Pancreas (tissue), 10 donors: ENCODE data around the gene EPC1. TPM values are rescaled to one million over a fixed set of nuclear protein-coding genes. Genes with fewer than 3 reads are reported as not detected.

Experiments
- ATAC-seq, 4 donors: fragments of 200-7000 bp; cut with Tn5 transposase; one replicate each; pipeline versions ENCODE4 v1.8.0 to v1.9.1; 2020; ENCODE audit warnings: mild to moderate bottlenecking in 4 of 4, moderate library complexity in 4 of 4
- DNase-seq, 6 donors: peaks; one replicate each; pipeline ENCODE4 v3.0.0-alpha.2; 2020
- FAIRE-seq: peaks from 2 replicates; lab custom pipeline; 2012; peaks lifted over from hg19 to GRCh38; lab: Jason Lieb, UNC
- H3K27ac ChIP-seq, 4 donors: fragments of 200-600 bp; sonication (generic); 1 replicate in 3 of 4; 2 replicates in 1 of 4; pipeline versions ENCODE4 v1.5.0 to v1.8.0; 2020
- H3K27me3 ChIP-seq, 4 donors: fragments of 200-600 bp; one replicate each; pipeline ENCODE4 v1.8.0; 2021
- H3K36me3 ChIP-seq, 3 donors: fragments of 200-600 bp; sonication (generic) in 1 of 3; one replicate each; pipeline versions ENCODE4 v1.5.0 to v1.8.0; 2020 to 2021
- H3K4me1 ChIP-seq, 3 donors: fragments of 200-600 bp; one replicate each; pipeline ENCODE4 v1.8.0; 2021
- H3K4me3 ChIP-seq, 4 donors: fragments of 200-600 bp; sonication (generic) in 2 of 4; one replicate each; pipeline versions ENCODE4 v1.5.0 to v1.8.0; 2020 to 2021
- H3K9me3 ChIP-seq, 4 donors: fragments of 200-600 bp; one replicate each; pipeline ENCODE4 v1.8.0; 2021
- CTCF ChIP-seq, 4 donors: fragments of 200-600 bp; sonication (generic) in 3 of 4; IDR thresholded peaks; one replicate each; pipeline versions ENCODE4 v1.5.0 to v1.8.0; 2021; ENCODE audit warnings: antibody characterized with exemption in 4 of 4
- WGBS, 2 donors: extraction: QIAGEN DNeasy Blood & Tissue Kit; methylation state at CpG; one replicate each; pipeline ENCODE4 v1.1.7; 2013; 5-methylcytosine and 5-hydroxymethylcytosine counted together
- intact Hi-C, 3 donors: fragments of 100-400 bp; cut with DNase I; formaldehyde crosslinking; loops; one replicate each; pipeline versions ENCODE4 v1.11.1 to v1.14.2; 2022
- polyA plus RNA-seq, 2 donors: library from polyadenylated mRNA; stranded (reverse); fragments of 200-250 nt; gene quantifications; one replicate each; pipeline ENCODE4 v1.2.3, GENCODE V29; 2013
- total RNA-seq, 6 donors: library from RNA; stranded (reverse); fragmentation: NEBNext Ultra II Directional in 4 of 6; extraction: Animal tissue kit (Norgen Biotek cat#: 25700) in 4 of 6; gene quantifications; one replicate each; pipeline versions ENCODE4 v1.2.1 to v1.2.4, GENCODE V29; 2021 to 2023
- donor health status: healthy with polysubstance abuse.
- donor health status: DM: no; HTN: no; CAD: no; lungs with moderate emphysema.
- donor health status: DM: no; HTN: no; CAD: no.
- donor health status: control.
- donor health status: control.
- donor health status: Bipolar disorder and iron deficiency.
- donor health status: DM: yes; HTN: yes; CAD: no.
- donor health status: DM: no; HTN: no; CAD: no.
- donor health status: DM: no; HTN: no; CAD: no.
- donor health status: DM: yes; HTN: yes; CAD: no.

EPC1 gene
- total and polyA plus RNA-seq, 8 donors = 11.3 to 21.8 (median 16.4) TPM

GRCh38 chr10:32379950-32380551, 33.1 kb upstream of the EPC1 start:
- ATAC-seq = no peak
- H3K36me3 ChIP-seq = no peaks in the 10 kb centered on the region
- no peaks in the 10 kb centered on the region for H3K9me3 ChIP-seq
- no peak for DNase-seq
- no peak overlapping the region for H3K4me3 ChIP-seq
- intact Hi-C loops = loop anchor here in 1 of 3 donors (5.0 kb wide), 1 partner anchor 67 kb away; the partner anchor contains the start of gene CCDC7
- H3K4me1 ChIP-seq = peaks cover 0 to 12% (median 8%) of the 10 kb centered on the region in 3 donors
- no peaks in the 10 kb centered on the region for H3K27me3 ChIP-seq
- WGBS, 2 donors = 37 to 45% methylated on average over 7 of the region's 7 CpGs
- H3K27ac ChIP-seq = peak overlapping the region in 2 of 4 donors; percentile 94 to 95
- FAIRE-seq = no peak
- TF ChIP-seq CTCF (IDR thresholded peaks at IDR 0.05) = no peak

GRCh38 chr10:32379318-32379949, 32.5 kb upstream of the EPC1 start:
- intact Hi-C loops = loop anchor here in 1 of 3 donors (5.0 kb wide), 1 partner anchor 68 kb away; the partner anchor contains the start of gene CCDC7
- Histone ChIP-seq H3K9me3 (no peaks in the 10 kb centered on the region), H3K4me1 (peaks cover 0 to 16% (median 8%) of the 10 kb centered on the region in 3 donors), H3K27ac (peak overlapping the region; percentile 12 to 95 (median 84)), H3K4me3 (peak overlapping the region; percentile 26 to 62 (median 48)), H3K36me3 (no peaks in the 10 kb centered on the region), H3K27me3 (no peaks in the 10 kb centered on the region)
- WGBS, 2 donors = 7 to 13% methylated on average over 10 of the region's 10 CpGs
- DNase-seq (peak in 1 of 6 donors; percentile 18), FAIRE-seq (no peak), ATAC-seq (peak; percentile 57 to 73 (median 67))
- no peak for TF ChIP-seq CTCF (IDR thresholded peaks at IDR 0.05)

- H3K27ac ChIP-seq = peak overlapping the region; percentile 43 to 95 (median 84)
- peak; percentile 87 to 97 (median 91) for DNase-seq
- H3K4me1 ChIP-seq = peaks cover 0 to 16% (median 8%) of the 10 kb centered on the region in 3 donors
- H3K4me3 ChIP-seq = peak overlapping the region; percentile 26 to 62 (median 48)
- ATAC-seq = peak; percentile 95 to 97 (median 96)
- H3K9me3 ChIP-seq = no peaks in the 10 kb centered on the region
- no peaks in the 10 kb centered on the region for H3K27me3 ChIP-seq
- WGBS, 2 donors = 0% methylated on average over 19 of the region's 19 CpGs
- intact Hi-C loops = loop anchor here in 1 of 3 donors (5.0 kb wide), 1 partner anchor 69 kb away; the partner anchor contains the start of gene CCDC7
- no peak for TF ChIP-seq CTCF (IDR thresholded peaks at IDR 0.05)
- FAIRE-seq = peak; percentile 87
- H3K36me3 ChIP-seq = no peaks in the 10 kb centered on the region
These were observed 31.7 kb upstream of the EPC1 start for GRCh38 chr10:32378363-32379317.

GRCh38 chr10:32377458-32378259, 30.7 kb upstream of the EPC1 start:
- peak in 2 of 6 donors; percentile 24 to 43 for DNase-seq
- intact Hi-C loops = loop anchor here in 1 of 3 donors (5.0 kb wide), 1 partner anchor 70 kb away; the partner anchor contains the start of gene CCDC7

More at GRCh38 chr10:32377458-32378259, 30.7 kb upstream of the EPC1 start:
- Histone ChIP-seq H3K36me3 (no peaks in the 10 kb centered on the region), H3K9me3 (no peaks in the 10 kb centered on the region), H3K27me3 (no peaks in the 10 kb centered on the region), H3K4me3 (peak overlapping the region; percentile 26 to 62 (median 48)), H3K27ac (peak overlapping the region; percentile 43 to 95 (median 84)), H3K4me1 (peaks cover 5 to 25% (median 15%) of the 10 kb centered on the region in 3 donors)
- ATAC-seq (peak; percentile 32 to 59 (median 45)), FAIRE-seq (no peak)
- 0 to 1% methylated on average over 6 of the region's 6 CpGs for whole genome bisulfite sequencing, 2 donors
- no peak for TF ChIP-seq CTCF (IDR thresholded peaks at IDR 0.05)
